NCI-H1092 treated with DMSO at 0.1 percent for 48 hours (cell line): ENCODE data around the gene INO80C.
"Not testable (repeated sequence)": the region's sequence is repeated elsewhere in the genome, so short reads cannot be mapped to it uniquely, and the experiment has no call there.

Experiments used
- DNase-seq: peaks from one replicate; lab custom pipeline; 2025; lab: John Stamatoyannopoulos, UW

INO80C gene

GRCh38 chr18:35458677-35459441 is 38.9 kb downstream of the INO80C start:
- DNase-seq: no peak

GRCh38 chr18:35458271-35458670 is 39.5 kb downstream of the INO80C start:
- DNase-seq: peak; percentile 62

- DNase-seq: no peak
Observed at GRCh38 chr18:35457140-35457704, 40.5 kb downstream of the INO80C start.

GRCh38 chr18:35455926-35456763 is 41.6 kb downstream of the INO80C start:
- no peak for DNase-seq

GRCh38 chr18:35454803-35455202 is 43.0 kb downstream of the INO80C start:
- DNase-seq: no peak

- not testable (repeated sequence) for DNase-seq
Observed at GRCh38 chr18:35453065-35453464, 44.7 kb downstream of the INO80C start.

GRCh38 chr18:35451916-35452315 is 45.8 kb downstream of the INO80C start:
- DNase-seq: no peak

- DNase-seq: no peak
Observed at GRCh38 chr18:35451032-35451431, 46.7 kb downstream of the INO80C start.

- DNase-seq: no peak
Observed at GRCh38 chr18:35444636-35445035, 53.1 kb downstream of the INO80C start.

- no peak for DNase-seq
Observed at GRCh38 chr18:35443847-35444246, 53.9 kb downstream of the INO80C start.

- no peak for DNase-seq
Observed at GRCh38 chr18:35443434-35443833, 54.3 kb downstream of the INO80C start.

GRCh38 chr18:35442701-35443100 is 55.1 kb downstream of the INO80C start:
- DNase-seq: no peak

GRCh38 chr18:35441857-35442595 is 55.7 kb downstream of the INO80C start:
- DNase-seq: no peak

- no peak for DNase-seq
Observed at GRCh38 chr18:35438480-35439234, 59.1 kb downstream of the INO80C start.

GRCh38 chr18:35437836-35438235 is 59.9 kb downstream of the INO80C start:
- no peak for DNase-seq

- no peak for DNase-seq
Observed at GRCh38 chr18:35436076-35436649, 61.6 kb downstream of the INO80C start.

GRCh38 chr18:35435401-35435800 is 62.4 kb downstream of the INO80C start:
- DNase-seq: no peak

GRCh38 chr18:35432565-35433001 is 65.2 kb downstream of the INO80C start:
- no peak for DNase-seq

- no peak for DNase-seq
Observed at GRCh38 chr18:35431374-35431741, 66.4 kb downstream of the INO80C start.

GRCh38 chr18:35430721-35431373 is 66.9 kb downstream of the INO80C start:
- no peak for DNase-seq

- no peak for DNase-seq
Observed at GRCh38 chr18:35426786-35427185, 71.0 kb downstream of the INO80C start.
